CD8-positive, alpha-beta memory T cell (primary cell): ENCODE measurements around the gene PDE11A. TPM values are rescaled to one million over a fixed set of nuclear protein-coding genes. Genes with fewer than 3 reads are reported as not detected.

Source experiments
- CTCF ChIA-PET: fragments of 350-600 bp; sonication (Branson Sonifier 250); formaldehyde crosslinking; loops from one replicate; lab custom pipeline; 2021; ENCODE audit warnings: antibody characterized with exemption; lab: Charles Lee
- POLR2A ChIA-PET: fragments of 350-600 bp; sonication (Branson Sonifier 250); formaldehyde crosslinking; loops from one replicate; lab custom pipeline; 2021; ENCODE audit warnings: antibody characterized with exemption; lab: Charles Lee
- DNase-seq, 5 donors: peaks; one replicate each; pipeline versions ENCODE4 v3.0.0 to v3.0.0-alpha.2; 2020 to 2022; ENCODE audit warnings: mixed read lengths in 1 of 5
- H3K27ac ChIP-seq: one replicate; pipeline ENCODE4 v1.7.0; 2013; ENCODE audit warnings: low read depth, mild to moderate bottlenecking, low read length, moderate library complexity
- H3K27me3 ChIP-seq: 2 replicates; pipeline ENCODE4 v1.7.0; 2013; ENCODE audit warnings: low read length, mild to moderate bottlenecking; ENCODE audit not compliant: insufficient read depth, poor library complexity, severe bottlenecking
- H3K36me3 ChIP-seq: 2 replicates; pipeline ENCODE4 v1.7.0; 2013; ENCODE audit warnings: mild to moderate bottlenecking, low read length, moderate library complexity; ENCODE audit not compliant: insufficient read depth
- H3K4me1 ChIP-seq: 2 replicates; pipeline ENCODE4 v1.7.0; 2013; ENCODE audit warnings: mild to moderate bottlenecking, low read length, moderate library complexity; ENCODE audit not compliant: insufficient read depth
- H3K4me3 ChIP-seq: 2 replicates; pipeline ENCODE4 v1.7.0; 2013; ENCODE audit warnings: mild to moderate bottlenecking, low read length
- H3K9me3 ChIP-seq: 2 replicates; pipeline ENCODE4 v1.7.0; 2013; ENCODE audit warnings: mild to moderate bottlenecking, low read length
- H3K27ac Mint-ChIP-seq, 8 donors: one replicate each; pipeline ENCODE4 v1.8.0; 2020 to 2021; ENCODE audit warnings: mixed read lengths in 8 of 8, mild to moderate bottlenecking in 6 of 8, inconsistent platforms in 3 of 8, moderate library complexity in 3 of 8
- H3K27me3 Mint-ChIP-seq, 2 donors: one replicate each; pipeline ENCODE4 v1.8.0; 2020 to 2021; ENCODE audit warnings: mixed read lengths in 2 of 2, mild to moderate bottlenecking in 1 of 2, moderate library complexity in 1 of 2
- H3K36me3 Mint-ChIP-seq, 3 donors: one replicate each; pipeline ENCODE4 v1.8.0; 2020 to 2021; ENCODE audit warnings: mixed read lengths in 3 of 3, inconsistent platforms in 1 of 3, mild to moderate bottlenecking in 1 of 3
- H3K4me1 Mint-ChIP-seq, 3 donors: one replicate each; pipeline ENCODE4 v1.8.0; 2020 to 2021; ENCODE audit warnings: mixed read lengths in 3 of 3, inconsistent platforms in 1 of 3, mild to moderate bottlenecking in 1 of 3
- H3K4me3 Mint-ChIP-seq, 7 donors: one replicate each; pipeline ENCODE4 v1.8.0; 2020 to 2021; ENCODE audit warnings: mixed read lengths in 7 of 7, mild to moderate bottlenecking in 6 of 7, moderate library complexity in 4 of 7, inconsistent platforms in 2 of 7
- H3K9me3 Mint-ChIP-seq, 5 donors: one replicate each; pipeline ENCODE4 v1.8.0; 2020 to 2022; ENCODE audit warnings: mixed read lengths in 5 of 5, mild to moderate bottlenecking in 3 of 5, moderate library complexity in 2 of 5, inconsistent platforms in 1 of 5
- polyA plus RNA-seq: library from polyadenylated mRNA; unstranded; fragments of 300-500 nt; fragmentation: Illumina TruSeq; gene quantifications from one replicate; pipeline ENCODE4 v1.2.3, GENCODE V29; 2021
- total RNA-seq, 2 experiments: library from RNA; stranded (reverse); gene quantifications; one replicate each; pipeline ENCODE4 v1.2.3, GENCODE V29; 2021

Gene PDE11A
- total and polyA plus RNA-seq, 3 experiments from 2014 or later: not detected

- POLR2A ChIA-PET: no interaction called here
- Histone ChIP-seq H3K9me3 (no peaks in the 10 kb centered on the region), H3K4me3 (no peak overlapping the region), H3K27ac (no peak overlapping the region), H3K27me3 (no peaks in the 10 kb centered on the region), H3K4me1 (no peaks in the 10 kb centered on the region), H3K36me3 (no peaks in the 10 kb centered on the region)
- DNase-seq: no peak
- no peak overlapping the region for H3K27ac Mint-ChIP-seq
- CTCF ChIA-PET: no interaction called here
- H3K36me3 Mint-ChIP-seq: peaks cover 0 to 1% (median 0%) of the 10 kb centered on the region in 3 donors
- no peaks in the 10 kb centered on the region for H3K4me1 Mint-ChIP-seq
- peaks cover 0 to 19% of the 10 kb centered on the region in 2 donors for H3K27me3 Mint-ChIP-seq
- H3K9me3 Mint-ChIP-seq: no peaks in the 10 kb centered on the region
- no peak overlapping the region for H3K4me3 Mint-ChIP-seq
Observed at GRCh38 chr2:177577075-177577474, 495.5 kb downstream of the PDE11A start.

GRCh38 chr2:177575358-177575757, 497.2 kb downstream of the PDE11A start:
- Histone ChIP-seq H3K36me3 (no peaks in the 10 kb centered on the region), H3K27ac (no peak overlapping the region), H3K27me3 (no peaks in the 10 kb centered on the region), H3K4me1 (no peaks in the 10 kb centered on the region), H3K9me3 (no peaks in the 10 kb centered on the region), H3K4me3 (no peak overlapping the region)
- Mint-ChIP-seq H3K27ac (no peak overlapping the region), H3K4me1 (no peaks in the 10 kb centered on the region), H3K9me3 (no peaks in the 10 kb centered on the region), H3K36me3 (no peaks in the 10 kb centered on the region), H3K27me3 (peaks cover 3 to 18% of the 10 kb centered on the region in 2 donors), H3K4me3 (no peak overlapping the region)
- POLR2A ChIA-PET: no interaction called here
- CTCF ChIA-PET: no interaction called here
- DNase-seq: no peak

- Histone ChIP-seq H3K27ac (no peak overlapping the region), H3K4me3 (no peak overlapping the region), H3K4me1 (no peaks in the 10 kb centered on the region), H3K27me3 (no peaks in the 10 kb centered on the region), H3K9me3 (no peaks in the 10 kb centered on the region), H3K36me3 (no peaks in the 10 kb centered on the region)
- no peaks in the 10 kb centered on the region for H3K4me1 Mint-ChIP-seq
- DNase-seq: no peak
- peaks cover 0 to 2% (median 0%) of the 10 kb centered on the region in 5 donors for H3K9me3 Mint-ChIP-seq
- no peaks in the 10 kb centered on the region for H3K36me3 Mint-ChIP-seq
- H3K27ac Mint-ChIP-seq: no peak overlapping the region
- H3K27me3 Mint-ChIP-seq: peaks cover 3 to 15% of the 10 kb centered on the region in 2 donors
- no peak overlapping the region for H3K4me3 Mint-ChIP-seq
- ChIA-PET POLR2A (no interaction called here), CTCF (no interaction called here)
Observed at GRCh38 chr2:177574356-177574755, 498.2 kb downstream of the PDE11A start.

Other genes with a start within 250 kb of the PDE11A start
- 10 to 100 TPM; 11.9 to 12.7 TPM for gene RBM45, start 39.7 kb upstream of the PDE11A start, total RNA-seq
- 7.9 TPM for gene RBM45, start 39.7 kb upstream of the PDE11A start, polyA plus RNA-seq
- 1 to 10 TPM; 1.2 to 1.6 TPM for gene OSBPL6, start 121.7 kb upstream of the PDE11A start, total RNA-seq
- gene OSBPL6, start 121.7 kb upstream of the PDE11A start, polyA plus RNA-seq: 0.33 TPM